Activated T-cell treated with anti-CD3 and anti-CD28 coated beads, Interleukin-2, amount 50 U/mL, for 72 hours (primary cell): ENCODE results near the gene QPRT. TPM values are rescaled to one million over a fixed set of nuclear protein-coding genes. Genes with fewer than 3 reads are reported as not detected.
A peak's percentile ranks its signal among the peaks of the same experiment; 100 is the strongest.
"Not testable (repeated sequence)": the region's sequence is repeated elsewhere in the genome, so short reads cannot be mapped to it uniquely, and the experiment has no call there.

Experiments used
- ATAC-seq, 2 donors: fragments of 150-1000 bp; cut with Tn5 transposase; replicated peaks in 1 of 2; 2 replicates each; pipeline ENCODE4 v1.10.0; 2021; ENCODE audit warnings: moderate library complexity in 2 of 2, mild to moderate bottlenecking in 1 of 2
- DNase-seq, 2 donors: peaks; one replicate each; pipeline ENCODE4 v3.0.0; 2021 to 2022; ENCODE audit warnings: mixed read lengths in 1 of 2
- H3K27ac Mint-ChIP-seq: one replicate; pipeline ENCODE4 v1.8.0; 2022; ENCODE audit warnings: mild to moderate bottlenecking, moderate library complexity, mixed read lengths
- H3K27me3 Mint-ChIP-seq: one replicate; pipeline ENCODE4 v1.8.0; 2022; ENCODE audit warnings: low read depth, mixed read lengths
- H3K36me3 Mint-ChIP-seq, 2 donors: one replicate each; pipeline ENCODE4 v1.8.0; 2022; ENCODE audit warnings: mixed read lengths in 2 of 2, mild to moderate bottlenecking in 1 of 2; ENCODE audit not compliant: insufficient read depth in 2 of 2
- H3K4me1 Mint-ChIP-seq: one replicate; pipeline ENCODE4 v1.8.0; 2022; ENCODE audit warnings: low read depth, mixed read lengths
- H3K4me3 Mint-ChIP-seq, 2 donors: one replicate each; pipeline ENCODE4 v1.8.0; 2022; ENCODE audit warnings: mild to moderate bottlenecking in 2 of 2, mixed read lengths in 2 of 2, moderate library complexity in 2 of 2
- H3K9me3 Mint-ChIP-seq, 2 donors: one replicate each; pipeline ENCODE4 v1.8.0; 2022; ENCODE audit warnings: mixed read lengths in 2 of 2
- total RNA-seq, 2 donors: library from RNA; stranded (reverse); gene quantifications; one replicate each; pipeline ENCODE4 v1.2.3, GENCODE V29; 2022

The QPRT gene
- total RNA-seq, 2 donors from 2014 or later, result 4.5 to 5.6 TPM

GRCh38 chr16:29650771-29651170 is 28.2 kb upstream of the QPRT start:
- H3K4me3 Mint-ChIP-seq, result no peak overlapping the region
- DNase-seq (no peak), ATAC-seq (no peak)
- no peaks in the 10 kb centered on the region for H3K36me3 Mint-ChIP-seq
- H3K4me1 Mint-ChIP-seq, result peaks cover 6% of the 10 kb centered on the region
- peaks cover 0 to 1% of the 10 kb centered on the region in 2 donors for H3K9me3 Mint-ChIP-seq
- H3K27ac Mint-ChIP-seq, result no peak overlapping the region
- H3K27me3 Mint-ChIP-seq, result no peaks in the 10 kb centered on the region

GRCh38 chr16:29651774-29652349 is 27.1 kb upstream of the QPRT start:
- Mint-ChIP-seq H3K4me1 (peaks cover 5% of the 10 kb centered on the region), H3K36me3 (no peaks in the 10 kb centered on the region), H3K4me3 (no peak overlapping the region), H3K27me3 (no peaks in the 10 kb centered on the region), H3K27ac (no peak overlapping the region), H3K9me3 (no peaks in the 10 kb centered on the region)
- DNase-seq (no peak), ATAC-seq (no peak)

GRCh38 chr16:29653471-29653870 is 25.5 kb upstream of the QPRT start:
- Mint-ChIP-seq H3K4me3 (no peak overlapping the region), H3K36me3 (no peaks in the 10 kb centered on the region), H3K4me1 (peaks cover 5% of the 10 kb centered on the region), H3K9me3 (no peaks in the 10 kb centered on the region), H3K27ac (no peak overlapping the region), H3K27me3 (no peaks in the 10 kb centered on the region)
- no peak for ATAC-seq
- DNase-seq, result no peak

DNA sequence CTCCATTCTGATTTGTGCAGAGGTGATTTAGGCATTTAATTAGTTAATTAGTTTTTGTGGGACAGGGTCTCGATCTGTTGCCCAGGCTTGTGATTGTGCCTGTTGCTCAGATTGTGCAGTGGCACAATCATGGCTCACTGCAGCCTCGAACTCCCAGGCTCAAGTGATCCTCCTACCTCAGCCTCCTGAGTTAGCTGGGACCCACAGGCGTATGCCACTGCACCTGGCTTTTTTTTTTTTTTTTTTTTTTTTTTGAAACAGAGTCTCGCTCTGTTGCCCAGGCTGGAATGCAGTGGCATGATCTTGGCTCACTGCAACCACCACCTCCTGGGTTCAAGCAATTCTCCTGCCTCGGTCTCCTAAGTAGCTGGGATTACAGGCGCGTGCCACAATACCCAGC is 25.1 kb upstream of the QPRT start:
- not testable (repeated sequence) for H3K36me3 Mint-ChIP-seq, H3K4me3 Mint-ChIP-seq, H3K27ac Mint-ChIP-seq, H3K9me3 Mint-ChIP-seq, H3K4me1 Mint-ChIP-seq, ATAC-seq, H3K27me3 Mint-ChIP-seq, DNase-seq

DNA sequence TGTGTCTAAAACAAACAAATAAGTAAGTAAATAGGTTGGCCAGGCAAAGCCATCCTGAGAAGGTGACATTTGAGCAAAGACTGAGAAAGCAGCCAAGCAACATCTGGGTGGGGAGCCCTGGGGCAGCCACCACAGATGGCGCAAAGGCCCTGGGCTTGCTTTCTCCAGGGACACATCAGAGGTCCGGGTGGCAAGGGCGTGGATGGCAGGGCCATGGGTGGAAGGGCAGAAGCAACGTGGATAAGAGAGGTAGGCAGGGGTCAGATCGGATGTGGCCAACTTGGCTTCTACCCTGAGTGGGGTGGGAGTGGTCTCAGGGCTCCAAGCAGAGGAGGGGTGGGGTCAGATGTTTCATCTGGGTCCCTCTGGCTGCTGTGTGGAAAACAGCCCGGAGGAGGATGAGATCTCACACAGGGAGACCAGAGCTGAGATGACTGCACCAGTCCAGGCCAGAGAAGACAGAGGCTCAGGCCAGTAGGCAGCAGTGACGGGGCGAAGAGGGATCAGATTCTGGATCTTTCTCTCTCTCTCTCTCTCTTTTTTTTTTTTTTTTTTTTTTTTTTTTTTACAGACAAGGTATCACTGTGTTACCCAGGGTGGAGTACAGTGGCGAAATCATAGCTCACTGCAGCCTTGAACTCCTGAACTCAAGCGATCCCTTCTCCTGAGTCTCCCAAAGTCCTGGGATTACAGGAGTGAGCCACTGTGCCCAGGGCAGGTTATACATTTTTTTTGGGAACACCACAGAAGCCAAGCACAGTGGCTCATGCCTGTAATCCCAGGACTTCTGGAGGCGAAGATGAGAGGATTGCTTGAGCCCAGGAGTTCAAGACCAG is 22.1 kb upstream of the QPRT start:
- no peaks in the 10 kb centered on the region for H3K9me3 Mint-ChIP-seq
- peak overlapping the region; percentile 58 for H3K27ac Mint-ChIP-seq
- H3K4me3 Mint-ChIP-seq, result no peak overlapping the region
- peaks cover 26% of the 10 kb centered on the region for H3K4me1 Mint-ChIP-seq
- H3K36me3 Mint-ChIP-seq, result no peaks in the 10 kb centered on the region
- no peaks in the 10 kb centered on the region for H3K27me3 Mint-ChIP-seq
- DNase-seq, result no peak
- ATAC-seq, result no peak

DNA sequence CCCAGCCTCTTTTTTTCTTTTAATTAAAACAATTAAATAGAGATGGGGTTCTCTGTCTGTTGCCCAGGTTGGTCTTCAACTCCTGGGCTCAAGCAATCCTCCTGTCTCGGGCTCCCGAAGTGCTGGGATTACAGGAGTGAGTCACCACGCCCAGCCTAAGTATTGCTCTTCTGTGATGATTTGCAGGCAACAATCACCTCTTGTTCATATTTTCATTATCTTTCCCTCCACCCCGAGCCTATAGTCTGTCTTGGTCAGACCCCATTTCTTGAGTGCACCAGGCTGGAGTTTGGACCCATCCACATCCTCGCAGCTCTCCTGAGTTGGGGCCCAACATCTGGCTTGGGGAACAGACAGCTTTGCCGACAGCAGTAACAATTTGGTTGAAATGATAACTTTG is 20.3 kb upstream of the QPRT start:
- no peak overlapping the region for H3K27ac Mint-ChIP-seq
- no peaks in the 10 kb centered on the region for H3K9me3 Mint-ChIP-seq
- peaks cover 2 to 6% of the 10 kb centered on the region in 2 donors for H3K36me3 Mint-ChIP-seq
- no peaks in the 10 kb centered on the region for H3K27me3 Mint-ChIP-seq
- DNase-seq (no peak), ATAC-seq (no peak)
- H3K4me3 Mint-ChIP-seq, result no peak overlapping the region
- peaks cover 40% of the 10 kb centered on the region for H3K4me1 Mint-ChIP-seq

DNA sequence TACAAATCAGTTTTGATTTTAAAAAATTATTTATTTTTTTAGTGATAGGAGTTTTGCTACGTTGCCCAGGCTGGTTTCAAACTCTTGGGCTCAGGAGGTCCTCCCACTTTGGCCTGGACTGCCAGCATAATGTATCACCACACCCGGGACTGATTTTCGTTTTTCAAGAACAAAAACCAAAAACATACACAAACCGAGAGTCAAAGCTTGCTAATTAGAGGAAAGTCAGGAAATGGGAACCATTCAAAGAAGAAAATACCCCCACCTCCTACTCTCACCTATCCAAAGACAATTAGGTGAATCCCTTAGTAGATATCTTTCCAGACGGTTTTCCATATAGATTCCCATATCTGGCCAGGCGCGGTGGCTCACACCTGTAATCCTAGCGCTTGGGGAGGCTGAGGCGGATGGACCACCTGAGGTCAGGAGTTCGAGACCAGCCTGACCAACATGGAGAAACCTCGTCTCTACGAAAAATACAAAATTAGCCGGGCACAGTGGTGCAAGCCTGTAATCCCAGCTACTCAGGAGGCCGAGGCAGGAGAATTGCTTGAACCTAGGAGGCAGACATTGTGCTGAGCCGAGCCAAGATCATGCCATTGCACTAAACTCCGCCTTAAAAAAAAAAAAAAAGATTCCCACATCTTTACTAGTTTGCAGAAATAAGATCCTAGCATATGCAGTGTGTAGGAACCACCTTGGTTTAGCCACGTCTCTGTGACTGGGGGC is 16.8 kb upstream of the QPRT start:
- H3K27me3 Mint-ChIP-seq, result no peaks in the 10 kb centered on the region
- ATAC-seq (no peak), DNase-seq (no peak)
- H3K4me1 Mint-ChIP-seq, result peaks cover 74% of the 10 kb centered on the region
- peak overlapping the region; percentile 92 to 94 for H3K4me3 Mint-ChIP-seq
- no peaks in the 10 kb centered on the region for H3K9me3 Mint-ChIP-seq
- H3K27ac Mint-ChIP-seq, result peak overlapping the region; percentile 76
- peaks cover 15 to 25% of the 10 kb centered on the region in 2 donors for H3K36me3 Mint-ChIP-seq

GRCh38 chr16:29662729-29663015 is 16.3 kb upstream of the QPRT start:
- ATAC-seq, result peak; percentile 18 to 29

GRCh38 chr16:29663016-29663806 is 15.8 kb upstream of the QPRT start, which contains the start of gene SPN:
SPN (plus strand) TSS chr16:29663247; CDS start chr16:29663729, 482 bp downstream.
- peaks cover 83% of the 10 kb centered on the region for H3K4me1 Mint-ChIP-seq

More at GRCh38 chr16:29662729-29663015, 16.3 kb upstream of the QPRT start:
- H3K4me1 Mint-ChIP-seq, result peaks cover 79% of the 10 kb centered on the region
- H3K9me3 Mint-ChIP-seq, result no peaks in the 10 kb centered on the region
- peak; percentile 44 to 50 for DNase-seq
- H3K4me3 Mint-ChIP-seq, result peak overlapping the region; percentile 92 to 94
- peaks cover 15 to 29% of the 10 kb centered on the region in 2 donors for H3K36me3 Mint-ChIP-seq
- peak overlapping the region; percentile 76 for H3K27ac Mint-ChIP-seq
- H3K27me3 Mint-ChIP-seq, result no peaks in the 10 kb centered on the region

DNA sequence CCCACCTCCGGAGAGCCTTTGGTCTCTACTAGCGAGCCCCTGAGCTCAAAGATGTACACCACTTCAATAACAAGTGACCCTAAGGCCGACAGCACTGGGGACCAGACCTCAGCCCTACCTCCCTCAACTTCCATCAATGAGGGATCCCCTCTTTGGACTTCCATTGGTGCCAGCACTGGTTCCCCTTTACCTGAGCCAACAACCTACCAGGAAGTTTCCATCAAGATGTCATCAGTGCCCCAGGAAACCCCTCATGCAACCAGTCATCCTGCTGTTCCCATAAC is 15.2 kb upstream of the QPRT start:
- H3K36me3 Mint-ChIP-seq, result peaks cover 15 to 29% of the 10 kb centered on the region in 2 donors
- H3K27me3 Mint-ChIP-seq, result no peaks in the 10 kb centered on the region
- ATAC-seq (peak; percentile 3 to 21), DNase-seq (peak in 1 of 2 donors; percentile 32)
- peak overlapping the region; percentile 92 to 94 for H3K4me3 Mint-ChIP-seq
- H3K27ac Mint-ChIP-seq, result peak overlapping the region; percentile 76
- peaks cover 80% of the 10 kb centered on the region for H3K4me1 Mint-ChIP-seq
- no peaks in the 10 kb centered on the region for H3K9me3 Mint-ChIP-seq

More at GRCh38 chr16:29663016-29663806, 15.8 kb upstream of the QPRT start, which contains the start of gene SPN:
- ATAC-seq (peak; percentile 52 to 54), DNase-seq (peak; percentile 56 to 57)
- H3K36me3 Mint-ChIP-seq, result peaks cover 15 to 29% of the 10 kb centered on the region in 2 donors
- H3K27me3 Mint-ChIP-seq, result no peaks in the 10 kb centered on the region
- H3K9me3 Mint-ChIP-seq, result no peaks in the 10 kb centered on the region
- H3K4me3 Mint-ChIP-seq, result peak within 1 kb of the TSS; percentile 92 to 94
- H3K27ac Mint-ChIP-seq, result peak within 1 kb of the TSS; percentile 76

DNA sequence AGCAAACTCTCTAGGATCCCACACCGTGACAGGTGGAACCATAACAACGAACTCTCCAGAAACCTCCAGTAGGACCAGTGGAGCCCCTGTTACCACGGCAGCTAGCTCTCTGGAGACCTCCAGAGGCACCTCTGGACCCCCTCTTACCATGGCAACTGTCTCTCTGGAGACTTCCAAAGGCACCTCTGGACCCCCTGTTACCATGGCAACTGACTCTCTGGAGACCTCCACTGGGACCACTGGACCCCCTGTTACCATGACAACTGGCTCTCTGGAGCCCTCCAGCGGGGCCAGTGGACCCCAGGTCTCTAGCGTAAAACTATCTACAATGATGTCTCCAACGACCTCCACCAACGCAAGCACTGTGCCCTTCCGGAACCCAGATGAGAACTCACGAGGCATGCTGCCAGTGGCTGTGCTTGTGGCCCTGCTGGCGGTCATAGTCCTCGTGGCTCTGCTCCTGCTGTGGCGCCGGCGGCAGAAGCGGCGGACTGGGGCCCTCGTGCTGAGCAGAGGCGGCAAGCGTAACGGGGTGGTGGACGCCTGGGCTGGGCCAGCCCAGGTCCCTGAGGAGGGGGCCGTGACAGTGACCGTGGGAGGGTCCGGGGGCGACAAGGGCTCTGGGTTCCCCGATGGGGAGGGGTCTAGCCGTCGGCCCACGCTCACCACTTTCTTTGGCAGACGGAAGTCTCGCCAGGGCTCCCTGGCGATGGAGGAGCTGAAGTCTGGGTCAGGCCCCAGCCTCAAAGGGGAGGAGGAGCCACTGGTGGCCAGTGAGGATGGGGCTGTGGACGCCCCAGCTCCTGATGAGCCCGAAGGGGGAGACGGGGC is 14.7 kb upstream of the QPRT start:
- Mint-ChIP-seq H3K4me1 (peaks cover 75% of the 10 kb centered on the region), H3K4me3 (peak overlapping the region; percentile 92 to 94), H3K36me3 (peaks cover 15 to 29% of the 10 kb centered on the region in 2 donors), H3K9me3 (no peaks in the 10 kb centered on the region), H3K27ac (peak overlapping the region; percentile 97), H3K27me3 (no peaks in the 10 kb centered on the region)
- peak; percentile 64 to 75 for DNase-seq
- ATAC-seq, result peak; percentile 52 to 60
